AG10803 (cell line): ENCODE data around the gene NEK7.

ENCODE experiments used
- DNase-seq: peaks from one replicate; pipeline ENCODE4 v3.0.0; 2010; ENCODE audit warnings: low read depth
- H3K4me3 ChIP-seq: 2 replicates; pipeline ENCODE4 v1.5.1; 2011; ENCODE audit warnings: mild to moderate bottlenecking, low read length, control low read depth
- CTCF ChIP-seq: conservative IDR thresholded peaks from 2 replicates; pipeline ENCODE4 v1.5.1; 2011; ENCODE audit warnings: mild to moderate bottlenecking, low read length, control low read depth, inconsistent platforms

NEK7 gene

GRCh38 chr1:198281911-198282310, 125.1 kb downstream of the NEK7 start:
- no peak for TF ChIP-seq CTCF
- DNase-seq: no peak
- no peak overlapping the region for H3K4me3 ChIP-seq

- no peak for TF ChIP-seq CTCF
- no peak for DNase-seq
- no peak overlapping the region for H3K4me3 ChIP-seq
Measured at GRCh38 chr1:198283222-198283621, 126.4 kb downstream of the NEK7 start.

GRCh38 chr1:198287916-198288315, 131.1 kb downstream of the NEK7 start:
- DNase-seq: no peak
- no peak for TF ChIP-seq CTCF
- no peak overlapping the region for H3K4me3 ChIP-seq

- H3K4me3 ChIP-seq: no peak overlapping the region
- no peak for TF ChIP-seq CTCF
- DNase-seq: no peak
Measured at GRCh38 chr1:198290089-198290683, 133.4 kb downstream of the NEK7 start.

- no peak for DNase-seq
- no peak for TF ChIP-seq CTCF
- no peak overlapping the region for H3K4me3 ChIP-seq
Measured at GRCh38 chr1:198291036-198291435, 134.2 kb downstream of the NEK7 start.

- TF ChIP-seq CTCF: no peak
- no peak for DNase-seq
Measured at GRCh38 chr1:198291924-198292323, 135.1 kb downstream of the NEK7 start.

GRCh38 chr1:198295225-198295624, 138.4 kb downstream of the NEK7 start:
- no peak for DNase-seq
- no peak for TF ChIP-seq CTCF
- no peak overlapping the region for H3K4me3 ChIP-seq

More at GRCh38 chr1:198291924-198292323, 135.1 kb downstream of the NEK7 start:
- no peak overlapping the region for H3K4me3 ChIP-seq
